GM10266 (cell line): ENCODE measurements around the gene GALNS.

Experiments
- DNase-seq: peaks from one replicate; pipeline ENCODE4 v3.0.0; 2012; ENCODE audit errors: extremely low spot score
- TF ChIP-seq, protein P1 (sequence below): IDR thresholded peaks from 2 replicates; pipeline ENCODE4 v1.5.1; 2012; ENCODE audit warnings: mild to moderate bottlenecking, low read depth; ENCODE audit not compliant: control insufficient read depth, insufficient read depth; ENCODE audit errors: missing control alignments

Gene GALNS

DNA sequence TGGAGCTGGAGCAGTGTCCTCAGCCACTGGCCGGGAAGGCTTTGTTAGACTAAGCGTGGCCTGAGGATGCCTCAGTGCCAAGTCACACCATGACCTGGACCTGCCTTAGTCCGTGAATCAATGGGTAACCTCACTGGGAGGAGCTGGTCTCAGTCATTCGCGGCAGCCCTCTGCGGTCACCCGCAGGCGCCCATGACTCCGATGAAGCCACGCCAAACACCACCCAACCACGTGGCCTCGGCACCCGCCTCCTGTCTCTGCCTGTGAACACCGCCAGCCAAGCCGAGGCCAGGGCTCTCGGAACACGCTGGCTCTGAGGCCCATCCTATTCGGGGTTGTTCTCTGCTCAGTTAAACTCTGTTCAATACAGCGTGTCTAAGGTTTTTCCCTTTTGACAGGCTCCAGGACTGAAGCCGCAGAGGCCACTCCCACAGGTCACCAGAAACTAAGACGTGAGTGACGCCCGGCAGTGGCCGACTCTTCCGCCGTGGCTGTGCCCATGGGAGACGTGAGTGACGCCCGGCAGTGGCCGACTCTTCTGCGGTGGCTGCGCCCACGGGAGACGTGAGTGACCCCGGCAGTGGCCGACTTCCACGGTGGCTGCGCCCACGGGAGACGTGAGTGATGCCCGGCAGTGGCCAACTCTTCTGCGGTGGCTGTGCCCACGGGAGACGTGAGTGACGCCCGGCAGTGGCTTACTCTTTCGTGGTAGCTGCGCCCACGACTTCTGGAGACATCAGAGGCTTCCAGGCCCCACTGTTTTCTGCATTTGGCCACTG, 26.6 kb upstream of the GALNS start:
- no peak for DNase-seq
- TF ChIP-seq, protein P1, sequence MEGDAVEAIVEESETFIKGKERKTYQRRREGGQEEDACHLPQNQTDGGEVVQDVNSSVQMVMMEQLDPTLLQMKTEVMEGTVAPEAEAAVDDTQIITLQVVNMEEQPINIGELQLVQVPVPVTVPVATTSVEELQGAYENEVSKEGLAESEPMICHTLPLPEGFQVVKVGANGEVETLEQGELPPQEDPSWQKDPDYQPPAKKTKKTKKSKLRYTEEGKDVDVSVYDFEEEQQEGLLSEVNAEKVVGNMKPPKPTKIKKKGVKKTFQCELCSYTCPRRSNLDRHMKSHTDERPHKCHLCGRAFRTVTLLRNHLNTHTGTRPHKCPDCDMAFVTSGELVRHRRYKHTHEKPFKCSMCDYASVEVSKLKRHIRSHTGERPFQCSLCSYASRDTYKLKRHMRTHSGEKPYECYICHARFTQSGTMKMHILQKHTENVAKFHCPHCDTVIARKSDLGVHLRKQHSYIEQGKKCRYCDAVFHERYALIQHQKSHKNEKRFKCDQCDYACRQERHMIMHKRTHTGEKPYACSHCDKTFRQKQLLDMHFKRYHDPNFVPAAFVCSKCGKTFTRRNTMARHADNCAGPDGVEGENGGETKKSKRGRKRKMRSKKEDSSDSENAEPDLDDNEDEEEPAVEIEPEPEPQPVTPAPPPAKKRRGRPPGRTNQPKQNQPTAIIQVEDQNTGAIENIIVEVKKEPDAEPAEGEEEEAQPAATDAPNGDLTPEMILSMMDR: no peak

DNA sequence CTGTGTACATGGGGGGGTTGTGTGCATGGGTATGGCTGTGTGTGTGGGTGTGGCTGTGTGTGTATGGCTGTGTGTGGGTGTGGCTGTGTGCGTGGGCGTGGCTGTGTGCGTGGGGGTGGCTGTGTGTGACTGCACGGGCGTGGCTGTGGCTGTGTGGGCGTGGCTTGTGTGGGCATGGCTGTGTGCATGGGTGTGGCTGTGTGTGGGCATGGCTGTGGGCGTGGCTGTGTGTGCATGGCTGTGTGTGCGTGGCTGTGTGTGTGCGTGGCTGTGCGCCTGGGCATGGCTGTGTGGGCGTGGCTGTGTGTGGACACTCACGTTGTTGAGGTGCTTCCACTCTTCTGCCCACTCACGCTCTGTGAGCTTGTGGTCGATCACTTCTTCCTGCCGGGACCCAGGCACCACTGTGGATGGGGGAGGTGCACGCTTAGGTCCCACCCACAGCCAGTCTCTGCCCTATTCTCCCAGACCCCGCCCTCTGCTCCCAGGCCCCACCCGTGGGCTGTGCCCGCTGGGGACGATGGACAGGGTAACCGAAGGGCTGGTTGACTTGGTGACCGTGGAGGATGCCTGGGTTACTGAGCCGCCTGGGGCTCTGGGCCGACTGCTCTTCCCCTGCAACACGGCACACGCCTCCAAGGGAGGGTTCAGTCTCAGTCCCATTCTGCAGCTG, 25.7 kb upstream of the GALNS start:
- DNase-seq: no peak

DNA sequence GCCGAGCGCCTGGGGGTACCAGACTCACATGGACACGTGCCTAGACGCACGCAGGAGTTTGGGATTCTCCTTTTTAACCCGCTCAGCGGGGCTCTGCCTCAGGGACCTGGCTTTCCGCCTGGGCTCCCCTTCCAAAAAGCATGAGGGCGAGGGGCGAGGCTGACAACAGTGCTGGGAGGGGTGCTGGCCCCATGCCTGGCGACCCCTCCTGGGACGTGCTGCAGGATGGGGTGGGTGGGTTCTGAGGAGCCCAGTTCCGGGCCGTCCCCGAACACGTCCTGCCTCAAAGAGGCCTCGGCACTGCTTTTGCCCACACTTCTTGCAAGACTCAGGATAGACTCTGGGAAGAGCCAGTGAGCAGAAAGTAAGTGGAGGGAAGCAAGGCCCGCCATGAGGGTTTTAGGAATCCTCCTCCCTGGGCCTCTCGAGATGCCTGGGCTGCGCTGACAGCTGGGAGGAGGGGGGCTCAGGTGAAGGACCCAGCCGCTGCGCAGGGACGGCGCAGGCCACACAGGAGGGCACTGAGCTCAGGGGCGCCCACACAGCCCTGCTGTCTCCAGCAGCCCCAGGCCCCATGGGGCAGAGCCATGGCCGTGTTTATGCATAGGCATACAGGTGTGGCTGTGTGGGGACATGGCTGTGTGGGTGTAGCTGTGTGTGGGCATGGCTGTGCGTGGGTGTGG, 25.1 kb upstream of the GALNS start:
- no peak for DNase-seq
- TF ChIP-seq, protein P1: no peak

More for the DNA sequence above, 25.7 kb upstream of the GALNS start:
- TF ChIP-seq, protein P1: no peak

DNA sequence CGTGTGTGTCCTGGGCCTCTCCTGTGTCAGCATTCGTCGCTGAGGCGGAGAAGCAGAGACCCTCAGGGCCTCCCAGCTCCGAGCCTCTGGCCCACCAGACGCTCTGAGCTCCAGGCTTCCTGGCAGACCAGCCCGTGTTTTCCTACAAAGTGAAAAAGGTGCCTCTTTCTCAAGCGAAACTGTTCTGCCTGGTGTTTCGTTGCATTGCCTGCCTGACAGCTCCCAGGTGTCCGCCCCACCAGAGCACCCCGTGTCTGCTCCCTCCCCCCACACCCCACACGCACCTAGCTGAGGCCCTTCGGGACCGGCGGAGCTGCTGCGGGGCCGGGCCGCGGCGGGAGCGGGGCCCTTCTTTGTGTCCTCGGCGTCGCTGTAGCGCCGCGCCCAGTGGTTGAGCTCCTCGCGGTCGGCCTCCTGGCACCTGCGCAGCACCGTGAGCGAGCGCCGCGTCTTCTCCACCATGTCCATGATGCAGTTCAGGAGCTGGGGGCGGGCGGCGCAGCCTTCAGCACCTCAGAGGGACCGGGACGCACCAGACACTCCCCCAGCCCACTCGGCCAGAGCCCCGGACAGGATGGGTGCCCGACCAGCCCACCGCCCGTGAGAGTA, 24.4 kb upstream of the GALNS start:
- DNase-seq: no peak
- TF ChIP-seq, protein P1: no peak

DNA sequence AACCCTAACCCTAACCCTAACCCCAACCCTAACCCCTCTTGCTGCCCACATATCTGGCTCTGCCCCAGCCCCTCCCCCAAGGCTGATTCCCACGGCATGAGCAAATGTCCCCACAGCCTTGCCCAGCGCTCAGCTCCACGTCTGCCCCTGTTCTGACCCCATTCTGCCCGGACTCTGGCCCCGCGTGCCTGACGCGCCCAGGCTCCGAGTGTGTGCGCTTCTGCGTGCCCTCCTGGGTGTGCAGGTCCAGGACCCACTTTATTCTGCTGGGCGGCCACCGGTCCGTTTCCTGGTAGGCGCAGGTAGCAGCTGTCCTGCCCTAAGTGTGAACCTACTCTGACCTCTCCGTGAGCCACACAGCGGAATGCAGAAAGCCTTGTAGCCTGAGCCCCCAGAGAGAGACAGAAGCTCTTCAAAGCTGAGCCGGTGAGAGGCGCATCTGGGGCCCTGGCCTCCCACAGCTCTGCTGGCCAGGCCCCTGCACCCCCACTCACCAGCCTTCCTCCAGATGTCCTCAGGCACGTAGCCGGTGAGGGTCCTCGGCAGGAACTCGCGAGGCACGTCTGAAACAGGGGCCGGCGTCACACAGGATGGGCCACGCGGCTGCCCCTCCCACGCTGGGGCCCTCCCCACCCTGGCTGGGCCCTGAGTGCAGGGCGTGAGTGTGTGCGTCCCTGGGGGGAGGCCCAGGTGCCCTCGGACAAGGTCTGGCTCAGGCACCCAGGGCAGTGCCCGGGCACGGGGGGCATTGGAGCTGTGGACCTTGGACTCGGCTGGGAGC, 23.7 kb upstream of the GALNS start:
- TF ChIP-seq, protein P1: no peak
- DNase-seq: no peak

DNA sequence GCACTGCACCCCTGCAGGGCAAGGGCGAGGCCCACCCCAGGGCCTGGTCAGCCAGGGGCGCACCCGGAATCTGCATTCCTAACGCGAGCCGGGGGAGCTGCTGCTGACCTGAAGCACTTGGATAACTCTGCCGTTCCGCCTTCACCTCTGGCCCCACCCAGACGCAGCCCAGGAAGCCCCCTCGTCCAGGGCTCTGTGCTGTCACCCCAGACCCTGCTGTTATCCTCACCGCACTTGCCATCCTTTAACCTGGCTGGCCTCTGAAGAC, 23.0 kb upstream of the GALNS start:
- TF ChIP-seq, protein P1: no peak
- DNase-seq: no peak
